DMS153 (cell line): ENCODE data around the gene EEF2KMT.
"Not testable (repeated sequence)": the region's sequence is repeated elsewhere in the genome, so short reads cannot be mapped to it uniquely, and the experiment has no call there.

Experiments
- DNase-seq: peaks from one replicate; lab custom pipeline; 2025; lab: John Stamatoyannopoulos, UW

EEF2KMT gene

GRCh38 chr16:5070431-5071186 lies 27.0 kb downstream of the EEF2KMT start:
- DNase-seq = no peak

GRCh38 chr16:5069854-5070253 lies 27.7 kb downstream of the EEF2KMT start:
- no peak for DNase-seq

GRCh38 chr16:5069048-5069447 lies 28.5 kb downstream of the EEF2KMT start:
- DNase-seq = no peak

- DNase-seq = no peak
Measured at GRCh38 chr16:5066511-5066910, 31.1 kb downstream of the EEF2KMT start.

- no peak for DNase-seq
Measured at GRCh38 chr16:5065813-5066212, 31.8 kb downstream of the EEF2KMT start, which contains the start of gene C16orf89. C16orf89 (minus strand) TSS chr16:5065956; CDS start chr16:5065908, 48 bp downstream.

GRCh38 chr16:5065326-5065725 lies 32.3 kb downstream of the EEF2KMT start:
- DNase-seq = no peak

- DNase-seq = peak; percentile 46
Measured at GRCh38 chr16:5064915-5065314, 32.7 kb downstream of the EEF2KMT start.

GRCh38 chr16:5062790-5063765 lies 34.5 kb downstream of the EEF2KMT start:
- peak; percentile 5 for DNase-seq

GRCh38 chr16:5062051-5062450 lies 35.5 kb downstream of the EEF2KMT start:
- DNase-seq = no peak

- DNase-seq = no peak
Measured at GRCh38 chr16:5060073-5060641, 37.4 kb downstream of the EEF2KMT start.

GRCh38 chr16:5059386-5060072 lies 38.1 kb downstream of the EEF2KMT start:
- DNase-seq = no peak

- no peak for DNase-seq
Measured at GRCh38 chr16:5058476-5058875, 39.1 kb downstream of the EEF2KMT start.

- DNase-seq = no peak
Measured at GRCh38 chr16:5056352-5056751, 41.2 kb downstream of the EEF2KMT start.

- DNase-seq = no peak
Measured at GRCh38 chr16:5054876-5055865, 42.4 kb downstream of the EEF2KMT start.

- DNase-seq = no peak
Measured at GRCh38 chr16:5046914-5047313, 50.7 kb downstream of the EEF2KMT start.

- no peak for DNase-seq
Measured at GRCh38 chr16:5045499-5046115, 52.0 kb downstream of the EEF2KMT start.

- not testable (repeated sequence) for DNase-seq
Measured at GRCh38 chr16:5044581-5044980, 53.0 kb downstream of the EEF2KMT start.

- DNase-seq = no peak
Measured at GRCh38 chr16:5044011-5044540, 53.5 kb downstream of the EEF2KMT start.

- DNase-seq = peak; percentile 27
Measured at GRCh38 chr16:5042574-5043171, 54.9 kb downstream of the EEF2KMT start.
